H9 (cell line): ENCODE measurements around the gene SNRPB2. TPM values are rescaled to one million over a fixed set of nuclear protein-coding genes. Genes with fewer than 3 reads are reported as not detected.

Experiments
- DNase-seq: peaks from one replicate; pipeline ENCODE4 v3.0.0-alpha.2; 2017
- H2AFZ ChIP-seq: one replicate; pipeline ENCODE4 v1.6.1; 2013; ENCODE audit warnings: mild to moderate bottlenecking, low read length, control low read depth, moderate library complexity
- H2AK5ac ChIP-seq: 2 replicates; pipeline ENCODE4 v1.6.1; 2013; ENCODE audit warnings: low read length, control low read depth, mixed read lengths; ENCODE audit not compliant: insufficient read length
- H2BK120ac ChIP-seq: one replicate; pipeline ENCODE4 v1.6.1; 2013; ENCODE audit warnings: low read depth, mild to moderate bottlenecking, low read length, control low read depth, inconsistent platforms; ENCODE audit not compliant: poor library complexity, severe bottlenecking
- H2BK12ac ChIP-seq: 2 replicates; pipeline ENCODE4 v1.6.1; 2013; ENCODE audit warnings: low read length, control low read depth, mixed read lengths, low read depth; ENCODE audit not compliant: insufficient read length
- H2BK15ac ChIP-seq: 2 replicates; pipeline ENCODE4 v1.6.1; 2013; ENCODE audit warnings: low read depth, low read length, control low read depth
- H2BK20ac ChIP-seq: one replicate; pipeline ENCODE4 v1.6.1; 2013; ENCODE audit warnings: low read depth, mild to moderate bottlenecking, low read length, control low read depth, inconsistent platforms; ENCODE audit not compliant: poor library complexity, severe bottlenecking
- H2BK5ac ChIP-seq: 2 replicates; pipeline ENCODE4 v1.6.1; 2013; ENCODE audit warnings: low read length, control low read depth, mixed read lengths; ENCODE audit not compliant: insufficient read length
- H3K14ac ChIP-seq: 2 replicates; pipeline ENCODE4 v1.6.1; 2013; ENCODE audit warnings: low read length, control low read depth; ENCODE audit not compliant: insufficient read depth
- H3K18ac ChIP-seq: 2 replicates; pipeline ENCODE4 v1.6.1; 2013; ENCODE audit warnings: low read depth, mild to moderate bottlenecking, mixed read lengths, low read length, control low read depth; ENCODE audit not compliant: insufficient read length
- H3K23ac ChIP-seq: 2 replicates; pipeline ENCODE4 v1.6.1; 2013; ENCODE audit warnings: low read length, control low read depth, mixed read lengths, low read depth; ENCODE audit not compliant: insufficient read length
- H3K23me2 ChIP-seq: 2 replicates; pipeline ENCODE4 v1.6.1; 2013; ENCODE audit warnings: low read depth, mild to moderate bottlenecking, mixed read lengths, low read length, control low read depth; ENCODE audit not compliant: insufficient read length, poor library complexity, severe bottlenecking
- H3K27ac ChIP-seq: 2 replicates; pipeline ENCODE4 v1.5.1; 2013; ENCODE audit warnings: low read length, control low read depth, mixed read lengths, low read depth; ENCODE audit not compliant: insufficient read length
- H3K27me3 ChIP-seq: 2 replicates; pipeline ENCODE4 v1.6.1; 2013; ENCODE audit warnings: low read length, control low read depth, inconsistent platforms; ENCODE audit not compliant: insufficient read depth
- H3K4ac ChIP-seq: 2 replicates; pipeline ENCODE4 v1.6.1; 2013; ENCODE audit warnings: low read depth, mild to moderate bottlenecking, control low read depth, inconsistent platforms, low read length, moderate library complexity
- H3K4me1 ChIP-seq: 2 replicates; pipeline ENCODE4 v1.6.1; 2013; ENCODE audit warnings: low read length, control low read depth, inconsistent platforms; ENCODE audit not compliant: insufficient read depth
- H3K4me2 ChIP-seq: 2 replicates; pipeline ENCODE4 v1.6.1; 2013; ENCODE audit warnings: low read length, control low read depth, mixed read lengths; ENCODE audit not compliant: insufficient read length, insufficient read depth
- H3K56ac ChIP-seq: 2 replicates; pipeline ENCODE4 v1.6.1; 2013; ENCODE audit warnings: low read depth, mild to moderate bottlenecking, mixed read lengths, low read length, control low read depth; ENCODE audit not compliant: insufficient read length
- H3K79me1 ChIP-seq: 2 replicates; pipeline ENCODE4 v1.6.1; 2013; ENCODE audit warnings: low read depth, mild to moderate bottlenecking, moderate library complexity, low read length, control low read depth, inconsistent platforms; ENCODE audit not compliant: insufficient read depth, poor library complexity, severe bottlenecking
- H3K79me2 ChIP-seq: 2 replicates; pipeline ENCODE4 v1.6.1; 2013; ENCODE audit warnings: low read length, control low read depth, inconsistent platforms; ENCODE audit not compliant: insufficient read depth
- H3K9ac ChIP-seq: 2 replicates; pipeline ENCODE4 v1.6.1; 2013; ENCODE audit warnings: low read length, control low read depth, mixed read lengths; ENCODE audit not compliant: insufficient read length; ENCODE audit errors: extremely low read depth
- H3K9me3 ChIP-seq: one replicate; pipeline ENCODE4 v1.6.1; 2013; ENCODE audit warnings: low read depth, low read length, inconsistent platforms; ENCODE audit not compliant: control insufficient read depth
- H3T11ph ChIP-seq: one replicate; pipeline ENCODE4 v1.6.1; 2013; ENCODE audit warnings: mild to moderate bottlenecking, low read length, control low read depth, inconsistent platforms
- H4K20me1 ChIP-seq: one replicate; pipeline ENCODE4 v1.6.1; 2013; ENCODE audit not compliant: control insufficient read depth, insufficient read length, insufficient read depth
- H4K5ac ChIP-seq: 2 replicates; pipeline ENCODE4 v1.6.1; 2013; ENCODE audit warnings: low read depth, mild to moderate bottlenecking, mixed read lengths, low read length, control low read depth; ENCODE audit not compliant: insufficient read length
- H4K8ac ChIP-seq: replicated peaks from 2 replicates; pipeline ENCODE4 v1.6.1; 2013; ENCODE audit warnings: low read length, control low read depth, mixed read lengths, low read depth; ENCODE audit not compliant: insufficient read length
- H4K91ac ChIP-seq: 2 replicates; pipeline ENCODE4 v1.6.1; 2013; ENCODE audit warnings: low read depth, mild to moderate bottlenecking, moderate library complexity, mixed read lengths, low read length, control low read depth; ENCODE audit not compliant: insufficient read length
- H3K27ac Mint-ChIP-seq, 3 experiments: 2 replicates in 2 of 3; 3 replicates in 1 of 3; pipeline ENCODE4 v1.8.0; 2020 to 2021; ENCODE audit warnings: mixed read lengths in 3 of 3, mild to moderate bottlenecking in 1 of 3, moderate library complexity in 1 of 3
- H3K27me3 Mint-ChIP-seq: 2 replicates; pipeline ENCODE4 v1.8.0; 2021; ENCODE audit warnings: low read depth, mild to moderate bottlenecking, moderate library complexity, mixed read lengths
- H3K36me3 Mint-ChIP-seq, 3 experiments: 2 replicates in 2 of 3; 3 replicates in 1 of 3; pipeline ENCODE4 v1.8.0; 2020 to 2021; ENCODE audit warnings: low read depth in 3 of 3, mixed read lengths in 3 of 3; ENCODE audit not compliant: insufficient read depth in 1 of 3
- H3K4me1 Mint-ChIP-seq, 2 experiments: 2 replicates each; pipeline ENCODE4 v1.8.0; 2020; ENCODE audit warnings: mixed read lengths in 2 of 2
- H3K4me3 Mint-ChIP-seq, 2 experiments: 2 replicates in 1 of 2; 3 replicates in 1 of 2; pipeline ENCODE4 v1.8.0; 2020 to 2021; ENCODE audit warnings: mild to moderate bottlenecking in 2 of 2, mixed read lengths in 2 of 2, moderate library complexity in 1 of 2
- H3K9me3 Mint-ChIP-seq, 2 experiments: 2 replicates in 1 of 2; 3 replicates in 1 of 2; pipeline ENCODE4 v1.8.0; 2020; ENCODE audit warnings: mild to moderate bottlenecking in 2 of 2, mixed read lengths in 2 of 2, moderate library complexity in 1 of 2
- WGBS: extraction: QIAGEN DNeasy Blood & Tissue Kit; methylation state at CpG from one replicate; pipeline ENCODE4 v1.1.7; 2013; ENCODE audit warnings: missing lambda C conversion rate, low lambda C conversion rate, mixed read lengths; ENCODE audit not compliant: insufficient read length; ENCODE audit errors: extremely low coverage; 5-methylcytosine and 5-hydroxymethylcytosine counted together
- total RNA-seq: library from RNA; stranded (reverse); gene quantifications from 2 replicates; pipeline ENCODE4 v1.2.1, GENCODE V29; 2021
- TF ChIP-seq, protein P1 (sequence below): fragments of 200-600 bp; sonication (generic); conservative IDR thresholded peaks from 3 replicates; pipeline ENCODE4 v1.8.0; 2021; ENCODE audit warnings: antibody characterized with exemption, mild to moderate bottlenecking

SNRPB2 gene
- total RNA-seq, 1 experiment from 2014 or later, result 93.2 TPM

- H2BK20ac ChIP-seq, result no peak overlapping the region
- H3K9me3 ChIP-seq, result no peaks in the 10 kb centered on the region
- H3K4ac ChIP-seq, result no peak overlapping the region
- peaks cover 13 to 18% of the 10 kb centered on the region in 2 experiments for H3K4me1 Mint-ChIP-seq
- WGBS, result 100% methylated on average over 1 of the region's 1 CpG
- no peak overlapping the region for H4K91ac ChIP-seq
- no peak overlapping the region for H2AFZ ChIP-seq
- no peak overlapping the region for H2BK5ac ChIP-seq
- peak overlapping the region in 2 of 3 experiments; percentile 97 to 100; a peak in 4 of 7 replicates for H3K27ac Mint-ChIP-seq
- H3K27ac ChIP-seq, result no peak overlapping the region
- H2BK120ac ChIP-seq, result no peak overlapping the region
- H3K4me2 ChIP-seq, result peak overlapping the region; percentile 49
- H3K36me3 Mint-ChIP-seq, result peaks cover 9 to 30% (median 27%) of the 10 kb centered on the region in 3 experiments; a peak in 6 of 7 replicates
- peaks cover 2% of the 10 kb centered on the region; the same call in 1 of the 2 replicates for H3K4me1 ChIP-seq
- no peak overlapping the region for H3K18ac ChIP-seq
- no peak overlapping the region; the same call in 1 of the 2 replicates for H3K14ac ChIP-seq
- H4K5ac ChIP-seq, result no peak overlapping the region
- H2BK15ac ChIP-seq, result no peak overlapping the region
- no peak overlapping the region for H3K9ac ChIP-seq
- no peak overlapping the region for H3T11ph ChIP-seq
- H3K27me3 ChIP-seq, result no peaks in the 10 kb centered on the region
- H4K8ac ChIP-seq, result no peak overlapping the region
- no peak overlapping the region for H2AK5ac ChIP-seq
- TF ChIP-seq, protein P1, sequence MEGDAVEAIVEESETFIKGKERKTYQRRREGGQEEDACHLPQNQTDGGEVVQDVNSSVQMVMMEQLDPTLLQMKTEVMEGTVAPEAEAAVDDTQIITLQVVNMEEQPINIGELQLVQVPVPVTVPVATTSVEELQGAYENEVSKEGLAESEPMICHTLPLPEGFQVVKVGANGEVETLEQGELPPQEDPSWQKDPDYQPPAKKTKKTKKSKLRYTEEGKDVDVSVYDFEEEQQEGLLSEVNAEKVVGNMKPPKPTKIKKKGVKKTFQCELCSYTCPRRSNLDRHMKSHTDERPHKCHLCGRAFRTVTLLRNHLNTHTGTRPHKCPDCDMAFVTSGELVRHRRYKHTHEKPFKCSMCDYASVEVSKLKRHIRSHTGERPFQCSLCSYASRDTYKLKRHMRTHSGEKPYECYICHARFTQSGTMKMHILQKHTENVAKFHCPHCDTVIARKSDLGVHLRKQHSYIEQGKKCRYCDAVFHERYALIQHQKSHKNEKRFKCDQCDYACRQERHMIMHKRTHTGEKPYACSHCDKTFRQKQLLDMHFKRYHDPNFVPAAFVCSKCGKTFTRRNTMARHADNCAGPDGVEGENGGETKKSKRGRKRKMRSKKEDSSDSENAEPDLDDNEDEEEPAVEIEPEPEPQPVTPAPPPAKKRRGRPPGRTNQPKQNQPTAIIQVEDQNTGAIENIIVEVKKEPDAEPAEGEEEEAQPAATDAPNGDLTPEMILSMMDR, result no peak
- no peak overlapping the region for H2BK12ac ChIP-seq
- peaks cover 3% of the 10 kb centered on the region for H3K79me1 ChIP-seq
- H3K79me2 ChIP-seq, result peaks cover 12% of the 10 kb centered on the region
- H3K27me3 Mint-ChIP-seq, result peaks cover 43% of the 10 kb centered on the region
- DNase-seq, result no peak
- H3K9me3 Mint-ChIP-seq, result peaks cover 3 to 8% of the 10 kb centered on the region in 2 experiments; a peak in 3 of 5 replicates
- H3K23ac ChIP-seq, result no peak overlapping the region
- H3K56ac ChIP-seq, result no peak overlapping the region
- H3K23me2 ChIP-seq, result peaks cover 3% of the 10 kb centered on the region
- peak overlapping the region; percentile 100 for H3K4me3 Mint-ChIP-seq
- H4K20me1 ChIP-seq, result no peaks in the 10 kb centered on the region
Observed at GRCh38 chr20:16729080-16729479, 746 bp upstream of the SNRPB2 start.
